Measurements from ENCODE around the gene TPI1.

TPI1 gene

GRCh38 chr12:6867413-6868210 lies at the start of gene TPI1:
Gene TPI1, plus strand, starts transcription at chr12:6867531. Its CDS starts 36 bp downstream, at chr12:6867567.
- peak; percentile 82 for DNase-seq

- no peak for DNase-seq
These were observed 49.6 kb upstream of the TPI1 start for GRCh38 chr12:6817662-6818157.

GRCh38 chr12:6818222-6818621 lies 49.1 kb upstream of the TPI1 start:
- DNase-seq: no peak

- no peak for DNase-seq
These were observed 48.7 kb upstream of the TPI1 start for GRCh38 chr12:6818645-6819044.

GRCh38 chr12:6819106-6820030 lies 48.0 kb upstream of the TPI1 start:
- no peak for DNase-seq

GRCh38 chr12:6820166-6820565 lies 47.2 kb upstream of the TPI1 start:
- DNase-seq: no peak

GRCh38 chr12:6821591-6822425 lies 45.5 kb upstream of the TPI1 start, which contains the start of gene GPR162:
Gene GPR162, plus strand, starts transcription at chr12:6821821. Its CDS starts 2,078 bp downstream, at chr12:6823899.
- DNase-seq: no peak

GRCh38 chr12:6822426-6823135 lies 44.8 kb upstream of the TPI1 start:
- DNase-seq: no peak

- no peak for DNase-seq
These were observed 43.9 kb upstream of the TPI1 start for GRCh38 chr12:6823182-6824084.

- DNase-seq: no peak
These were observed 43.1 kb upstream of the TPI1 start for GRCh38 chr12:6824085-6824775.

GRCh38 chr12:6824901-6825381 lies 42.4 kb upstream of the TPI1 start:
- no peak for DNase-seq

- peak; percentile 71 for DNase-seq
These were observed 41.8 kb upstream of the TPI1 start for GRCh38 chr12:6825398-6826124.

GRCh38 chr12:6826125-6826733 lies 41.1 kb upstream of the TPI1 start:
- DNase-seq: no peak

- no peak for DNase-seq
These were observed 40.4 kb upstream of the TPI1 start for GRCh38 chr12:6826734-6827436.

GRCh38 chr12:6827437-6827911 lies 39.9 kb upstream of the TPI1 start:
- peak; percentile 38 for DNase-seq

- no peak for DNase-seq
These were observed 39.1 kb upstream of the TPI1 start, which contains the start of gene P3H3 for GRCh38 chr12:6827982-6828780. Gene P3H3, plus strand, starts transcription at chr12:6828407. Its CDS starts 34 bp downstream, at chr12:6828441.
